Gastroesophageal sphincter (tissue), 3 donors: ENCODE measurements around the gene RIC1.

Source experiments
- CTCF ChIP-seq, 4 experiments: fragments of 200-600 bp in 2 of 4; fragments of 450-650 bp in 2 of 4; sonication (generic) in 1 of 4; IDR thresholded peaks; one replicate each; pipeline ENCODE4 v1.5.1; 2017 to 2019; ENCODE audit warnings: antibody characterized with exemption in 4 of 4, mild to moderate bottlenecking in 2 of 4, moderate library complexity in 2 of 4
- EP300 ChIP-seq: sonication (generic); formaldehyde crosslinking; IDR thresholded peaks from one replicate; pipeline ENCODE4 v1.6.1; 2017; ENCODE audit warnings: antibody characterized with exemption, mild to moderate bottlenecking
- POLR2A ChIP-seq, 2 donors: fragments of 450-650 bp; IDR thresholded peaks; one replicate each; pipeline ENCODE4 v1.6.1; 2017; ENCODE audit warnings: antibody characterized with exemption in 2 of 2, mild to moderate bottlenecking in 2 of 2, moderate library complexity in 1 of 2

GRCh38 chr9:5671711-5672353 lies 42.9 kb downstream of the RIC1 start:
- no peak for TF ChIP-seq CTCF (IDR thresholded peaks at IDR 0.05)
- no peak for TF ChIP-seq POLR2A (IDR thresholded peaks at IDR 0.05)
- TF ChIP-seq EP300, result no peak
